PC-3 (cell line): Measurements from ENCODE around the gene HPGD. TPM values are rescaled to one million over a fixed set of nuclear protein-coding genes. Genes with fewer than 3 reads are reported as not detected.
A peak's percentile ranks its signal among the peaks of the same experiment; 100 is the strongest.

ENCODE experiments used
- ATAC-seq: fragments of 200-7000 bp; cut with Tn5 transposase; 2 replicates; pipeline ENCODE4 v1.9.1; 2020; ENCODE audit warnings: mild to moderate bottlenecking, moderate library complexity
- BruUV-seq: library from RNA; stranded (reverse); fragments of 400-500 nt; replicated peaks from 2 replicates; lab custom pipeline; 2021; lab: Mats Ljungman, UMichigan
- CTCF ChIA-PET: fragments of 300-600 bp; sonication (Branson Sonifier 250); formaldehyde crosslinking; loops from one replicate; lab custom pipeline; 2022; ENCODE audit warnings: antibody characterized with exemption; lab: Charles Lee
- POLR2A ChIA-PET: fragments of 300-600 bp; sonication (Branson Sonifier 250); formaldehyde crosslinking; loops from one replicate; lab custom pipeline; 2022; ENCODE audit warnings: antibody characterized with exemption; ENCODE audit not compliant: unreplicated experiment; lab: Charles Lee
- DNase-seq: peaks from one replicate; pipeline ENCODE4 v3.0.0-alpha.2; 2015
- H2AFZ ChIP-seq: fragments of 300-600 bp; sonication (generic); 2 replicates; pipeline ENCODE4 v1.6.0; 2016; ENCODE audit warnings: antibody characterized with exemption, low read length
- H3F3A ChIP-seq: fragments of 300-600 bp; sonication (generic); one replicate; pipeline ENCODE4 v1.6.0; 2017; ENCODE audit warnings: antibody characterized with exemption, low read length, control low read depth, mild to moderate bottlenecking; ENCODE audit not compliant: unreplicated experiment
- H3K27ac ChIP-seq: fragments of 300-600 bp; sonication (generic); 2 replicates; pipeline ENCODE4 v1.5.1; 2016; ENCODE audit warnings: mild to moderate bottlenecking, low read length
- H3K27me3 ChIP-seq: fragments of 300-600 bp; sonication (generic); 2 replicates; pipeline ENCODE4 v1.6.1; 2016; ENCODE audit warnings: low read length, mixed read lengths
- H3K36me3 ChIP-seq: fragments of 300-600 bp; sonication (generic); 2 replicates; pipeline ENCODE4 v1.6.1; 2016; ENCODE audit warnings: low read depth, mixed run types, low read length, mixed read lengths
- H3K4me1 ChIP-seq: fragments of 300-600 bp; sonication (generic); 2 replicates; pipeline ENCODE4 v1.5.1; 2016; ENCODE audit warnings: low read length; ENCODE audit not compliant: insufficient read depth
- H3K4me2 ChIP-seq: fragments of 300-600 bp; sonication (generic); 2 replicates; pipeline ENCODE4 v1.6.0; 2016; ENCODE audit warnings: low read length
- H3K4me3 ChIP-seq: fragments of 300-600 bp; sonication (generic); 2 replicates; pipeline ENCODE4 v1.5.1; 2016; ENCODE audit warnings: mild to moderate bottlenecking, low read length, mixed read lengths
- H3K79me2 ChIP-seq: fragments of 300-600 bp; sonication (generic); 2 replicates; pipeline ENCODE4 v1.6.1; 2017; ENCODE audit warnings: low read length, mixed read lengths
- H3K9ac ChIP-seq: fragments of 300-600 bp; sonication (generic); 2 replicates; pipeline ENCODE4 v1.6.0; 2016; ENCODE audit warnings: mild to moderate bottlenecking, low read length
- H3K9me2 ChIP-seq: fragments of 300-600 bp; sonication (generic); replicated peaks from 2 replicates; pipeline ENCODE4 v1.6.1; 2016; ENCODE audit warnings: mixed run types, low read length, mixed read lengths
- H3K9me3 ChIP-seq: fragments of 300-600 bp; sonication (generic); 2 replicates; pipeline ENCODE4 v1.6.1; 2016; ENCODE audit warnings: low read length, mixed read lengths
- H4K20me1 ChIP-seq: fragments of 300-600 bp; sonication (generic); 2 replicates; pipeline ENCODE4 v1.6.1; 2016; ENCODE audit warnings: low read length, mixed read lengths
- CTCF ChIP-seq: fragments of 300-600 bp; sonication (generic); conservative IDR thresholded peaks from 2 replicates; pipeline ENCODE4 v1.5.1; 2017; ENCODE audit warnings: antibody characterized with exemption, low read depth, mild to moderate bottlenecking, low read length
- EZH2 ChIP-seq: fragments of 300-600 bp; sonication (generic); IDR thresholded peaks from one replicate; pipeline ENCODE4 v1.6.1; 2017; ENCODE audit warnings: antibody characterized with exemption, mild to moderate bottlenecking, low read length; ENCODE audit not compliant: unreplicated experiment
- EZH2phosphoT487 ChIP-seq: fragments of 300-600 bp; sonication (generic); IDR thresholded peaks from 2 replicates; pipeline ENCODE4 v1.6.1; 2018; ENCODE audit warnings: mild to moderate bottlenecking, antibody characterized with exemption, low read length, borderline replicate concordance
- intact Hi-C: fragments of 100-400 bp; cut with micrococcal nuclease; formaldehyde crosslinking; loops from 2 replicates; pipeline ENCODE4 v1.9.0; 2023
- total RNA-seq: library from RNA; depleted of rRNA; stranded (reverse); fragments of >200 nt; gene quantifications from 2 replicates; pipeline ENCODE4 v1.2.3, GENCODE V29; 2014

Gene HPGD
- total RNA-seq, 1 experiment from 2014 or later, result 33.5 TPM

DNA sequence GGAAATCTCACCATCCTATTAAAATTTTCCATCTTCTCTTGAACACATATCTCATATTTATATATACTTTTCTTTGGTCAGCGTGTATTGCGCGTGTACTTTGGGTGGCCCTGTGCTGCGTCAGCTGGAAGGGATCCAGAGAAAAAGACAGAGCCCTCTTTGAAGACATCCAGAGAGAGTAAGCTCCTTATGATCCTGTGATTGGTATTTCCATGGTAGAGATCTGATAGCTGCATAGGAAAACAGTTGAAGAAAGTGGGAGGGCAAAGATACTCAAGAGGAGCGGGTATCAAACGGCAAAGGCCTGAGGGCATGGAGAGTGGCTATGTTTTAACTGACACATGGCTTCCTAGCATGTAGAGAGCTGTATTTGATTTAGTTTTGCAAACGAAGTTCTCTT, 4.4 kb upstream of the HPGD start:
- Histone ChIP-seq H3K79me2 (no peaks in the 10 kb centered on the region), H3K4me3 (no peak overlapping the region), H3K4me2 (no peak overlapping the region), H3K9ac (no peak overlapping the region), H3K27me3 (no peaks in the 10 kb centered on the region), H2AFZ (no peak overlapping the region), H3K9me3 (no peaks in the 10 kb centered on the region), H3F3A (no peaks in the 10 kb centered on the region), H4K20me1 (no peaks in the 10 kb centered on the region), H3K36me3 (no peaks in the 10 kb centered on the region), H3K27ac (no peak overlapping the region), H3K4me1 (peaks cover 14% of the 10 kb centered on the region), H3K9me2 (no peaks in the 10 kb centered on the region)
- no peak for ATAC-seq
- ChIA-PET CTCF (no interaction called here), POLR2A (no interaction called here)
- DNase-seq, result no peak
- no TSS peak for BruUV-seq
- TF ChIP-seq CTCF, result no peak
- no peak for TF ChIP-seq EZH2phosphoT487
- TF ChIP-seq EZH2, result no peak
- intact Hi-C loops, result loop anchor here (10.0 kb wide), 1 partner anchor 188 kb away; no protein-coding TSS in a partner anchor

GRCh38 chr4:174524242-174524641, 2.0 kb upstream of the HPGD start:
- CTCF ChIA-PET, result no interaction called here
- H3K9me2 ChIP-seq, result no peaks in the 10 kb centered on the region
- H3K9ac ChIP-seq, result no peak overlapping the region
- intact Hi-C loops, result loop anchor here (10.0 kb wide), 1 partner anchor 191 kb away; no protein-coding TSS in a partner anchor
- no peak overlapping the region for H2AFZ ChIP-seq
- H3K79me2 ChIP-seq, result no peaks in the 10 kb centered on the region
- H3K4me3 ChIP-seq, result peak overlapping the region; percentile 90; the same call in 1 of the 2 replicates
- no peaks in the 10 kb centered on the region for H3F3A ChIP-seq
- no peaks in the 10 kb centered on the region for H3K27me3 ChIP-seq
- no TSS peak for BruUV-seq
- TF ChIP-seq EZH2, result no peak
- TF ChIP-seq EZH2phosphoT487, result no peak
- TF ChIP-seq CTCF, result no peak
- H3K4me1 ChIP-seq, result peaks cover 17% of the 10 kb centered on the region
- peak overlapping the region; percentile 93 for H3K4me2 ChIP-seq
- POLR2A ChIA-PET, result no interaction called here
- H3K36me3 ChIP-seq, result no peaks in the 10 kb centered on the region
- H4K20me1 ChIP-seq, result no peaks in the 10 kb centered on the region
- no peak overlapping the region for H3K27ac ChIP-seq
- H3K9me3 ChIP-seq, result no peaks in the 10 kb centered on the region
- DNase-seq (peak; percentile 16), ATAC-seq (no peak)

DNA sequence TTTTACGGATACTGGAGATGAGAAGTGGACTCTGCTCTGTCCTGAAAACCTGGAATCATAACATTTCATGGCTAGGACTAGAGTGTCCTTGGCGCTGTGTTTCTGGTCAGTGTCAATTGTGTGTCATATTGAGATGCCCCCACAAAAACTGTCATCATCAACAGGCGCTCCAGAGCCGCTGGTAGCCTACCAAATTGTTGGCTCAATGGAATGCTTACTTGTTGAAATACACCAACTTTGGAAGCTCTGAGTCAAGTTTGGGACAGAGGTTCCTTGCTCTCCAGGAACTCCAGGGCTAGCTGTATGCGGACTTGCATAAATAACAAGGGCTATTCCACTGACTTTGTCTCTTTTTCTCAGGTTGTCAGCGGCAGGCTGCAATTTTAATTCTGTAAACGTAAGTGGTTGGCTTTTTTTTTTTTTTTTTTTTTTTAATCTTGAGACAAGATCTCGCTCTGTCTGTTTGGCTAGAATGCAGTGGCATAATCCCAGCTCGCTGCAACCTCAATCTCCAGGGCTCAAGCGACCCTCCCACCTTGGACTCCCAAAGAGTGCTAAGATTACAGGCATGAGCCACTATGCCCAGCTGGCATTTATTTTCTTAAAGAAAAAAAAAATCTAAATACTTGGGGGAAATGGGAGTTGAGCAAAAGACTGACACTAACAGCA, 871 bp upstream of the HPGD start:
- peak; percentile 18 for ATAC-seq
- CTCF ChIA-PET, result interaction anchor here (0.5 to 0.7 kb wide), 3 partner anchors 107 to 151 kb away, joined by 4 to 5 read pairs (median 4); no protein-coding TSS in a partner anchor

More for the DNA sequence above, 871 bp upstream of the HPGD start:
- Histone ChIP-seq H3K4me3 (peak overlapping the region; percentile 90), H3K27ac (peak overlapping the region; percentile 56), H2AFZ (peak overlapping the region; percentile 94), H3K9ac (peak overlapping the region; percentile 70), H3K9me3 (no peaks in the 10 kb centered on the region), H3K79me2 (no peaks in the 10 kb centered on the region), H3K9me2 (no peaks in the 10 kb centered on the region), H3K4me1 (peaks cover 17% of the 10 kb centered on the region), H3K36me3 (no peaks in the 10 kb centered on the region), H4K20me1 (no peaks in the 10 kb centered on the region), H3K4me2 (peak overlapping the region; percentile 93), H3K27me3 (no peaks in the 10 kb centered on the region), H3F3A (no peaks in the 10 kb centered on the region)
- POLR2A ChIA-PET, result no interaction called here
- TSS peak; percentile 76 for BruUV-seq
- DNase-seq, result peak; percentile 36
- intact Hi-C loops, result loop anchor here (1.0 to 10.0 kb wide), 3 partner anchors 32 to 192 kb away; no protein-coding TSS in a partner anchor
- TF ChIP-seq EZH2 (no peak), CTCF (no peak), EZH2phosphoT487 (no peak)
